Heart right ventricle (tissue), 16 donors: ENCODE results near the gene ELSPBP1. TPM values are rescaled to one million over a fixed set of nuclear protein-coding genes. Genes with fewer than 3 reads are reported as not detected.

ENCODE experiments used
- ATAC-seq, 8 donors: fragments of 200-7000 bp; cut with Tn5 transposase; one replicate each; pipeline ENCODE4 v1.9.1; 2020; ENCODE audit warnings: mild to moderate bottlenecking in 8 of 8, moderate library complexity in 8 of 8, moderate number of reproducible peaks in 1 of 8
- DNase-seq, 2 donors: peaks; one replicate each; pipeline ENCODE4 v3.0.0-alpha.2; 2020
- H3K27ac ChIP-seq, 10 donors: fragments of 200-600 bp; sonication (generic) in 2 of 10; one replicate each; pipeline versions ENCODE4 v1.5.0 to v1.8.0; 2020 to 2022; ENCODE audit warnings: mild to moderate bottlenecking in 3 of 10
- H3K27me3 ChIP-seq, 7 donors: fragments of 200-600 bp; one replicate each; pipeline ENCODE4 v1.8.0; 2021 to 2022; ENCODE audit warnings: mild to moderate bottlenecking in 2 of 7
- H3K36me3 ChIP-seq, 9 donors: fragments of 200-600 bp; sonication (generic) in 1 of 9; one replicate each; pipeline versions ENCODE4 v1.5.0 to v1.8.0; 2020 to 2022; ENCODE audit warnings: mild to moderate bottlenecking in 2 of 9
- H3K4me1 ChIP-seq, 9 donors: fragments of 200-600 bp; sonication (generic) in 1 of 9; one replicate each; pipeline versions ENCODE4 v1.5.0 to v1.8.0; 2020 to 2022; ENCODE audit warnings: mild to moderate bottlenecking in 4 of 9
- H3K4me3 ChIP-seq, 10 donors: fragments of 200-600 bp; sonication (generic) in 2 of 10; one replicate each; pipeline versions ENCODE4 v1.5.0 to v1.8.0; 2020 to 2022; ENCODE audit warnings: mild to moderate bottlenecking in 7 of 10, moderate library complexity in 2 of 10
- H3K9me3 ChIP-seq, 11 donors: fragments of 200-600 bp in 10 of 11; sonication (generic) in 2 of 11; one replicate each; pipeline versions ENCODE4 v1.5.0 to v1.8.0; 2013 to 2022; ENCODE audit warnings: mild to moderate bottlenecking in 2 of 11, control low read depth in 1 of 11, moderate library complexity in 1 of 11
- WGBS, 2 donors: extraction: QIAGEN DNeasy Blood & Tissue Kit; methylation state at CpG; one replicate each; pipeline ENCODE4 v1.1.7; 2013; ENCODE audit warnings: inconsistent platforms in 1 of 2; 5-methylcytosine and 5-hydroxymethylcytosine counted together
- intact Hi-C, 10 donors: fragments of 100-400 bp; cut with DNase I; formaldehyde crosslinking; loops; one replicate each; pipeline versions ENCODE4 v1.11.1 to v1.14.2; 2022
- polyA plus RNA-seq, 2 donors: library from polyadenylated mRNA; stranded (reverse); fragments of 200-250 nt; gene quantifications; one replicate each; pipeline ENCODE4 v1.2.3, GENCODE V29; 2013
- total RNA-seq, 10 donors: library from RNA; stranded (reverse); fragmentation: NEBNext Ultra II Directional in 3 of 10; extraction: Animal tissue kit (Norgen Biotek cat#: 25700) in 3 of 10; gene quantifications; one replicate each; pipeline versions ENCODE4 v1.2.1 to v1.2.4, GENCODE V29; 2021 to 2023
- TF ChIP-seq, protein P1 (sequence below), 9 donors: fragments of 200-600 bp; sonication (generic) in 2 of 9; IDR thresholded peaks; one replicate each; pipeline versions ENCODE4 v1.5.0 to v1.8.0; 2021 to 2022; ENCODE audit warnings: antibody characterized with exemption in 9 of 9, mild to moderate bottlenecking in 5 of 9, moderate library complexity in 1 of 9
- donor health status: Arrhythmogenic right ventricular cardiomyopathy.
- donor health status: ischemic (EF 13 %, LVEDD 7.1; RV severe dilation, severe dysfunction).
- donor health status: healthy with polysubstance abuse.
- donor health status: DM: no; HTN: yes; CAD: no.
- donor health status: DM: no; HTN: no; CAD: no.
- donor health status: ischemic (EF 25% LVEDD 6.9; RV normal size, moderate dysfunction).
- donor health status: ischemic (EF 25% LVEDD 5.7; RV mildly dilated, moderate dysfunction).
- donor health status: healthy.
- donor health status: DM: yes; HTN: yes; CAD: no.
- donor health status: Ischemic cardiomyopathy.
- donor health status: ischemic (EF 35%, LVEDD 5.7; RV mildly dilated, moderate dysfunction).
- donor health status: nonischemic (EF 11% LVEDD 7.7; RV severe dilation, severe dysfunction).
- donor health status: DM: yes; HTN: yes; CAD: no.
- donor health status: PGD.
- donor health status: ischemic (EF 29% LVEDD 5.4; RV normal size, mild dysfunction).
- donor health status: nonischemic (EF 23%, LVEDD 6.1; RV moderate dilation, normal function).

Gene ELSPBP1
- total and polyA plus RNA-seq, 12 donors = not detected

DNA sequence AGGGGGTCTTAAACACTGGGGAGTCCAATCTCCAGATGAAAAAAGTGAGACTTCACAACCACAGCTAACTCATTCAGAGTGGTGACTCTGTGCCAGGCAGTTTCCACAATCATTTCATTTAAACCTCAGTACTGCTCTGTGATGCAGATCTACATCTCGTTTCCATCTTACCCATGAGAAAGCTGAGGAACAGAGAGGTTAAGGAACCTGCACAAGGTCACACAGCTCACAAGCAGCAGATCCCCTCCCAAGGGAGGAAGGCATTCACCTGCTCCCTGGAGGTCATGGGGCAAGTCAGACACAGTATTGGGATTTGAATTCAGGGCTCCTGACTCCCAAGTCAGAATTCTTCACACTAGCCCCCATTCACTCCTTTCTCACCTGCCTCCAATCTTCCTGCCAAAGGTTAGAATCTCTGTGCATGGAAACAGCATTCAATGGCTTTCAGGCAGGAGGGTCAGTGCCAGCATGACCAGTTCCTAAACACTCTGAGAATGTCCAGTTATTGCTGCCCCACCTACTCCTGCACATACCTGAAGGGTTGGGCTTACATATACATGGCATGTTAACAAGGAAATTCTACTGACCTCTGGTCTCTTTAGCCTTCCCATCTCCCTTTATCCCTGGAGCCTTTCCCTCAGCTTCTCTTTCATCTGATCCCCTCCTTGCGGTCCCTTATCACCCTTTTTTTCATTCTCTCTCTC lies 47.6 kb downstream of the ELSPBP1 start:
- Histone ChIP-seq H3K4me3 (no peak overlapping the region), H3K36me3 (peaks cover 0 to under 1% (median 0%) of the 10 kb centered on the region in 9 donors), H3K27ac (no peak overlapping the region), H3K27me3 (peaks cover 0 to 23% (median 10%) of the 10 kb centered on the region in 7 donors), H3K9me3 (peaks cover 0 to 14% (median 0%) of the 10 kb centered on the region in 11 donors), H3K4me1 (no peaks in the 10 kb centered on the region)
- ATAC-seq (no peak), DNase-seq (no peak)
- TF ChIP-seq, protein P1, sequence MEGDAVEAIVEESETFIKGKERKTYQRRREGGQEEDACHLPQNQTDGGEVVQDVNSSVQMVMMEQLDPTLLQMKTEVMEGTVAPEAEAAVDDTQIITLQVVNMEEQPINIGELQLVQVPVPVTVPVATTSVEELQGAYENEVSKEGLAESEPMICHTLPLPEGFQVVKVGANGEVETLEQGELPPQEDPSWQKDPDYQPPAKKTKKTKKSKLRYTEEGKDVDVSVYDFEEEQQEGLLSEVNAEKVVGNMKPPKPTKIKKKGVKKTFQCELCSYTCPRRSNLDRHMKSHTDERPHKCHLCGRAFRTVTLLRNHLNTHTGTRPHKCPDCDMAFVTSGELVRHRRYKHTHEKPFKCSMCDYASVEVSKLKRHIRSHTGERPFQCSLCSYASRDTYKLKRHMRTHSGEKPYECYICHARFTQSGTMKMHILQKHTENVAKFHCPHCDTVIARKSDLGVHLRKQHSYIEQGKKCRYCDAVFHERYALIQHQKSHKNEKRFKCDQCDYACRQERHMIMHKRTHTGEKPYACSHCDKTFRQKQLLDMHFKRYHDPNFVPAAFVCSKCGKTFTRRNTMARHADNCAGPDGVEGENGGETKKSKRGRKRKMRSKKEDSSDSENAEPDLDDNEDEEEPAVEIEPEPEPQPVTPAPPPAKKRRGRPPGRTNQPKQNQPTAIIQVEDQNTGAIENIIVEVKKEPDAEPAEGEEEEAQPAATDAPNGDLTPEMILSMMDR (IDR thresholded peaks at IDR 0.05) = no peak
- WGBS, 2 donors = 49 to 54% methylated on average over 2 of the region's 2 CpGs
- intact Hi-C loops = no loop called here

DNA sequence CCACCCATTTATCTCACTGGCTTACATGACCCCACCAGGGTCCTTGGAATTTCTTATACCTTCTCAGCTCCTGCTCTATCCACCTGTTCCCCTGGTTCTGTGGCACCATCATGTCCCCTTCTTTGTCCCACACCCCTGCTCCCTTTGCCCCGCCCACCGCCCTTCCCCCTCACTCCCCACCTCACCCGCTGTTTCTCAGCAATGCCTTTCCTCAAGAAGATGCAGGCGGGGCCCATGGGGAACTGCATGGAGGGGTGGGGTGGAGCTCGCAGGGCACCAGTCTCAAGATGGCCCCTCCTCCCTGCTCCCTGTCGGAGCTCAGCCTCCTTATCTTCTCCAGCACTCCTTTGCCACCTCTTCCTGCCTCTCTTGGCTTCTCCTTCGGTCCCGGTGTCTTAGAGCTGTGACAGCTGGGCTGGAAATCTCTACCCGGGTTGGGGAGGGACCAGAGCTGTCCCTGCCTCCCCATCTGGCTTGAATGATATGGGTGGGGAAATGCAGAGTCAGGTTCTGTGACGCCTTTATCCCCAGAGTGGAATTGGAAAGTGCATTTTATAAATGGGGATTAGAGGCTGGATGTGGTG lies 49.3 kb downstream of the ELSPBP1 start, which contains the start of gene CABP5:
TSS of gene CABP5 (minus strand) at position 405 of the 584 bp plus-strand sequence. CDS start at position 248, 157 bp downstream.
- H3K4me1 ChIP-seq = no peaks in the 10 kb centered on the region
- no peak within 1 kb of the TSS for H3K4me3 ChIP-seq
- intact Hi-C loops = no loop called here
- H3K9me3 ChIP-seq = no peaks in the 10 kb centered on the region
- no peak for DNase-seq
- TF ChIP-seq, protein P1 (IDR thresholded peaks at IDR 0.05) = no peak
- peaks cover 0 to 18% (median 4%) of the 10 kb centered on the region in 9 donors for H3K36me3 ChIP-seq
- ATAC-seq = no peak
- no peak within 1 kb of the TSS for H3K27ac ChIP-seq
- 71 to 72% methylated on average over 10 of the region's 10 CpGs for WGBS, 2 donors
- H3K27me3 ChIP-seq = peaks cover 0 to 23% (median 10%) of the 10 kb centered on the region in 7 donors

DNA sequence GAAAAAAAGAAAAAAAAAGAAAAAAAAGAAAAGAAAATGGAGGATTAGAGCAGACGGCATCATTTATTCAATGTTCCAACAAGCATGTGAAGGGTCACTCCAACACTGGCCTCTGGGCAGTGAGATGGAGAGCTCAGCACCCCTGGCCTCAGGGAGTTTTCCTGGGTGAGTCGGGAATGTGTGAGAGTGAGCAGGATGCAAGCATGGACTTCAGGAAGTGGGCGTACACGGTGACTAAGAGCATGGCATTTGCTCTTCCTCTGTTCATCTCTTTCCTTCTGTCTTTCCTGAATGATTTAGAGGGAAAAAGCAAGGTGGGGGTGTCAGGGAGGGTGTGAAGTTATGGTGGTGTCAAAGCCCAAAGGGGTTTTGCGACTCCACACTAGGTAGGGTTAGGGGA lies 50.1 kb downstream of the ELSPBP1 start:
- intact Hi-C loops = no loop called here
- Histone ChIP-seq H3K27me3 (peaks cover 0 to 23% (median 10%) of the 10 kb centered on the region in 7 donors), H3K4me1 (no peaks in the 10 kb centered on the region), H3K27ac (no peak overlapping the region), H3K36me3 (peaks cover 0 to 25% (median 4%) of the 10 kb centered on the region in 9 donors), H3K4me3 (no peak overlapping the region), H3K9me3 (no peaks in the 10 kb centered on the region)
- no peak for ATAC-seq
- 73 to 75% methylated on average over 5 of the region's 5 CpGs for WGBS, 2 donors
- no peak for DNase-seq
- TF ChIP-seq, protein P1 (IDR thresholded peaks at IDR 0.05) = no peak

DNA sequence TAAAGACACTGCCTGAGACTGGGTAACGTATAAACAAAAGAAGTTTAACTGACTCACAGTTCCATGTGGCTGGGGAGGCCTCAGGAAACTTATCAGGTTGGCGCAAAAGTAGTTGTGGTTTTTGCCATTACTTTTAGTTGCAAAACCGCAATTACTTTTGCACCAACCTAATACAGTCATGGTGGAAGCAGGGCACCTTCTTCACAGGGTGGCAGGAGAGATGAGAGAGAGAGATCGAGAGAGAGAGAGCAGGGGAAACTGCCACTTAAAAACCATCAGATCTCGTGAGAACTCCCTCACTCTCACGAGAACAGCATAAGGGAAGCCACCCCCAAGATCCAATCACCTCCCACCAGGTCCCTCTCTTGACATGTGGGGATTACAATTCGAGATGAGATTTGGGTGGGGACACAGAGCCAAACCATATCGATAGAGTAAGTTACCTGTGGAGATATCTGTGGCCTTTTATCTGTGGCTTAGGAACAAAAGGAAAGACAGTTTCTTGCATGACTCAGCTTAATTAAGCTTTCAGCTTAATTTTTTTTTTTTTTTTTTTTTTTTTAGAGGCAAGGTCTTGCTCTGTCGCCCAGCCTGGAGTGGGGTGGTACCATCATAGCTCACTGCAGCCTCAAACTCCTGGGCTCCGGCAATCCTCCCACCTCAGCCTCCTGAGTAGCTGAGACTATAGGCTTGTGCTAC lies 57.1 kb downstream of the ELSPBP1 start:
- TF ChIP-seq, protein P1 (IDR thresholded peaks at IDR 0.05) = no peak
- H3K36me3 ChIP-seq = peaks cover 0 to 93% (median 18%) of the 10 kb centered on the region in 9 donors
- WGBS, 2 donors = 87 to 90% methylated on average over 10 of the region's 10 CpGs

More for the DNA sequence above, 57.1 kb downstream of the ELSPBP1 start:
- Histone ChIP-seq H3K4me1 (no peaks in the 10 kb centered on the region), H3K27me3 (no peaks in the 10 kb centered on the region), H3K4me3 (no peak overlapping the region), H3K9me3 (no peaks in the 10 kb centered on the region), H3K27ac (no peak overlapping the region)
- no peak for DNase-seq
- ATAC-seq = no peak
- intact Hi-C loops = loop anchor here in 1 of 10 donors (10.0 kb wide), 1 partner anchor 597 kb away; no protein-coding TSS in a partner anchor
